ENCODE results near the gene C1RL.

DNA sequence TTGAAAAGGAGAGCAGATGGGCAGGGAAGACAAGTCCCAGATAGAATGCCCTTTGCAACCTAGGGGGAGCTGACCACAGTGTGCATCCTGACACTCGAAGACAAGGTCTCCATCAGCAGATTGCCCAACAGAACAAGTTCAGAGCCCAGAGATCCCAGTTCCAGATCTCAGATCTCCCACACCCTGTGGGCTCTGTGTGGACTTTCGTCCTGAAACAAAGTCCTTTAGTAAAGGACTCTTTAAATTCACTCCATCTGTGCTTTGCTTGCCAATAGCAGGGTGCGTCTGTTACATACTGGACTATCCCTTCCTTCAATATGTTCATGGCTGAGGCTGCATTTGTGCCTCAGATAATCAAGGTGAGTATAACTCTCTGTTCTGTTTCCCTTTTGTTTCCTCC lies 8.7 kb upstream of the C1RL start:
- TF ChIP-seq, protein P1, sequence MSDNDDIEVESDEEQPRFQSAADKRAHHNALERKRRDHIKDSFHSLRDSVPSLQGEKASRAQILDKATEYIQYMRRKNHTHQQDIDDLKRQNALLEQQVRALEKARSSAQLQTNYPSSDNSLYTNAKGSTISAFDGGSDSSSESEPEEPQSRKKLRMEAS (IDR thresholded peaks at IDR 0.05) = no peak
- TF ChIP-seq SP1 (IDR thresholded peaks at IDR 0.05) (no peak), TAF1 (conservative IDR thresholded peaks at IDR 0.05) (no peak), EGR1 (IDR thresholded peaks at IDR 0.05; ENCODE audit: low read depth in 2 of 2) (no peak), RXRA (IDR thresholded peaks at IDR 0.05) (peak in 1 of 2 donors; percentile 37), HNF4G (IDR thresholded peaks at IDR 0.05) (peak; percentile 18), JUND (IDR thresholded peaks at IDR 0.05) (no peak)
- TF ChIP-seq, protein P2, sequence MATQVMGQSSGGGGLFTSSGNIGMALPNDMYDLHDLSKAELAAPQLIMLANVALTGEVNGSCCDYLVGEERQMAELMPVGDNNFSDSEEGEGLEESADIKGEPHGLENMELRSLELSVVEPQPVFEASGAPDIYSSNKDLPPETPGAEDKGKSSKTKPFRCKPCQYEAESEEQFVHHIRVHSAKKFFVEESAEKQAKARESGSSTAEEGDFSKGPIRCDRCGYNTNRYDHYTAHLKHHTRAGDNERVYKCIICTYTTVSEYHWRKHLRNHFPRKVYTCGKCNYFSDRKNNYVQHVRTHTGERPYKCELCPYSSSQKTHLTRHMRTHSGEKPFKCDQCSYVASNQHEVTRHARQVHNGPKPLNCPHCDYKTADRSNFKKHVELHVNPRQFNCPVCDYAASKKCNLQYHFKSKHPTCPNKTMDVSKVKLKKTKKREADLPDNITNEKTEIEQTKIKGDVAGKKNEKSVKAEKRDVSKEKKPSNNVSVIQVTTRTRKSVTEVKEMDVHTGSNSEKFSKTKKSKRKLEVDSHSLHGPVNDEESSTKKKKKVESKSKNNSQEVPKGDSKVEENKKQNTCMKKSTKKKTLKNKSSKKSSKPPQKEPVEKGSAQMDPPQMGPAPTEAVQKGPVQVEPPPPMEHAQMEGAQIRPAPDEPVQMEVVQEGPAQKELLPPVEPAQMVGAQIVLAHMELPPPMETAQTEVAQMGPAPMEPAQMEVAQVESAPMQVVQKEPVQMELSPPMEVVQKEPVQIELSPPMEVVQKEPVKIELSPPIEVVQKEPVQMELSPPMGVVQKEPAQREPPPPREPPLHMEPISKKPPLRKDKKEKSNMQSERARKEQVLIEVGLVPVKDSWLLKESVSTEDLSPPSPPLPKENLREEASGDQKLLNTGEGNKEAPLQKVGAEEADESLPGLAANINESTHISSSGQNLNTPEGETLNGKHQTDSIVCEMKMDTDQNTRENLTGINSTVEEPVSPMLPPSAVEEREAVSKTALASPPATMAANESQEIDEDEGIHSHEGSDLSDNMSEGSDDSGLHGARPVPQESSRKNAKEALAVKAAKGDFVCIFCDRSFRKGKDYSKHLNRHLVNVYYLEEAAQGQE (IDR thresholded peaks at IDR 0.05) = no peak
- TF ChIP-seq, protein P3, sequence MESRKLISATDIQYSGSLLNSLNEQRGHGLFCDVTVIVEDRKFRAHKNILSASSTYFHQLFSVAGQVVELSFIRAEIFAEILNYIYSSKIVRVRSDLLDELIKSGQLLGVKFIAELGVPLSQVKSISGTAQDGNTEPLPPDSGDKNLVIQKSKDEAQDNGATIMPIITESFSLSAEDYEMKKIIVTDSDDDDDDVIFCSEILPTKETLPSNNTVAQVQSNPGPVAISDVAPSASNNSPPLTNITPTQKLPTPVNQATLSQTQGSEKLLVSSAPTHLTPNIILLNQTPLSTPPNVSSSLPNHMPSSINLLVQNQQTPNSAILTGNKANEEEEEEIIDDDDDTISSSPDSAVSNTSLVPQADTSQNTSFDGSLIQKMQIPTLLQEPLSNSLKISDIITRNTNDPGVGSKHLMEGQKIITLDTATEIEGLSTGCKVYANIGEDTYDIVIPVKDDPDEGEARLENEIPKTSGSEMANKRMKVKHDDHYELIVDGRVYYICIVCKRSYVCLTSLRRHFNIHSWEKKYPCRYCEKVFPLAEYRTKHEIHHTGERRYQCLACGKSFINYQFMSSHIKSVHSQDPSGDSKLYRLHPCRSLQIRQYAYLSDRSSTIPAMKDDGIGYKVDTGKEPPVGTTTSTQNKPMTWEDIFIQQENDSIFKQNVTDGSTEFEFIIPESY (IDR thresholded peaks at IDR 0.05) = no peak
- TF ChIP-seq, protein P4, sequence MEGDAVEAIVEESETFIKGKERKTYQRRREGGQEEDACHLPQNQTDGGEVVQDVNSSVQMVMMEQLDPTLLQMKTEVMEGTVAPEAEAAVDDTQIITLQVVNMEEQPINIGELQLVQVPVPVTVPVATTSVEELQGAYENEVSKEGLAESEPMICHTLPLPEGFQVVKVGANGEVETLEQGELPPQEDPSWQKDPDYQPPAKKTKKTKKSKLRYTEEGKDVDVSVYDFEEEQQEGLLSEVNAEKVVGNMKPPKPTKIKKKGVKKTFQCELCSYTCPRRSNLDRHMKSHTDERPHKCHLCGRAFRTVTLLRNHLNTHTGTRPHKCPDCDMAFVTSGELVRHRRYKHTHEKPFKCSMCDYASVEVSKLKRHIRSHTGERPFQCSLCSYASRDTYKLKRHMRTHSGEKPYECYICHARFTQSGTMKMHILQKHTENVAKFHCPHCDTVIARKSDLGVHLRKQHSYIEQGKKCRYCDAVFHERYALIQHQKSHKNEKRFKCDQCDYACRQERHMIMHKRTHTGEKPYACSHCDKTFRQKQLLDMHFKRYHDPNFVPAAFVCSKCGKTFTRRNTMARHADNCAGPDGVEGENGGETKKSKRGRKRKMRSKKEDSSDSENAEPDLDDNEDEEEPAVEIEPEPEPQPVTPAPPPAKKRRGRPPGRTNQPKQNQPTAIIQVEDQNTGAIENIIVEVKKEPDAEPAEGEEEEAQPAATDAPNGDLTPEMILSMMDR (IDR thresholded peaks at IDR 0.05; ENCODE audit: low read depth, low read length, missing input control) = no peak
- TF ChIP-seq, protein P5, sequence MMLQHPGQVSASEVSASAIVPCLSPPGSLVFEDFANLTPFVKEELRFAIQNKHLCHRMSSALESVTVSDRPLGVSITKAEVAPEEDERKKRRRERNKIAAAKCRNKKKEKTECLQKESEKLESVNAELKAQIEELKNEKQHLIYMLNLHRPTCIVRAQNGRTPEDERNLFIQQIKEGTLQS (IDR thresholded peaks at IDR 0.05) = no peak
